Measurements from ENCODE around the gene KIF3C. TPM values are rescaled to one million over a fixed set of nuclear protein-coding genes. Genes with fewer than 3 reads are reported as not detected.
A peak's percentile ranks its signal among the peaks of the same experiment; 100 is the strongest.

Gene KIF3C
- total RNA-seq, 1 experiment from 2014 or later, result 41.4 TPM

DNA sequence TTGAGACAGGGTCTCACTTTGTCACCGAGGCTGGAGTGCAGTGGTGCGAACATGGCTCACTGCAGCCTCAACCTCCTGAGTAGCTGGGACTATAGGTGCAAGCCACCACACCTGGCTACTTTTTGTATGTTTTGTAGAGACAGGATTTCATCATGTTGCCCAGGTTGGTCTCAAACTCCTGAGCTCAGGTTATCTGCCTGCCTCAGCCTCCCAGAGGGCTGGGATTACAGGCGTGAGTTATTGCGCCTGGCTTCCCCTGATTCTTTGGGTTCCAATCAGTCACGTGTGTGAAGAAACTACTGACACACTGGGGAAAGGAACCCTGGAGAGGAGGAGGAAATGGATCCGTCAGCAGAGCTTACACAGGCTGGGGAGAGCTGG is 29.3 kb upstream of the KIF3C start:
- Histone ChIP-seq H3K4me1 (ENCODE audit: insufficient read depth, low read length) (0 out of 2 replicates have a peak, but pooled peaks cover 2% of the 10 kb centered on the region), H3K14ac (ENCODE audit: insufficient read depth, low read length) (no peak overlapping the region), H4K20me1 (ENCODE audit: control insufficient read depth, insufficient read depth, insufficient read length) (no peaks in the 10 kb centered on the region), H3K23me2 (ENCODE audit: insufficient read length, low read depth, low read length, poor library complexity, severe bottlenecking) (no peaks in the 10 kb centered on the region), H3T11ph (ENCODE audit: low read length) (no peak overlapping the region), H3K9ac (ENCODE audit: extremely low read depth, insufficient read length, low read length) (no peak overlapping the region), H2BK20ac (ENCODE audit: low read depth, low read length, poor library complexity, severe bottlenecking) (no peak overlapping the region), H3K23ac (ENCODE audit: insufficient read length, low read depth, low read length) (no peak overlapping the region), H4K5ac (ENCODE audit: insufficient read length, low read depth, low read length) (no peak overlapping the region), H3K79me2 (ENCODE audit: insufficient read depth, low read length) (no peaks in the 10 kb centered on the region), H2BK12ac (ENCODE audit: insufficient read length, low read depth, low read length) (no peak overlapping the region), H3K27me3 (ENCODE audit: insufficient read depth, low read length) (no peaks in the 10 kb centered on the region), H3K79me1 (ENCODE audit: insufficient read depth, low read depth, low read length, poor library complexity, severe bottlenecking) (no peaks in the 10 kb centered on the region), H3K27ac (ENCODE audit: insufficient read length, low read depth, low read length) (no peak overlapping the region), H2BK15ac (ENCODE audit: low read depth, low read length) (no peak overlapping the region), H3K56ac (ENCODE audit: insufficient read length, low read depth, low read length) (no peak overlapping the region), H3K4me2 (ENCODE audit: insufficient read depth, insufficient read length, low read length) (no peak overlapping the region), H2AFZ (ENCODE audit: low read length) (peak overlapping the region; percentile 67), H2BK120ac (ENCODE audit: low read depth, low read length, poor library complexity, severe bottlenecking) (no peak overlapping the region), H2AK5ac (ENCODE audit: insufficient read length, low read length) (no peak overlapping the region), H3K4ac (ENCODE audit: low read depth, low read length) (no peak overlapping the region), H4K91ac (ENCODE audit: insufficient read length, low read depth, low read length) (no peak overlapping the region), H4K8ac (replicated peaks; ENCODE audit: insufficient read length, low read depth, low read length) (no peak overlapping the region), H3K9me3 (ENCODE audit: control insufficient read depth, low read depth, low read length) (no peaks in the 10 kb centered on the region), H3K18ac (ENCODE audit: insufficient read length, low read depth, low read length) (no peak overlapping the region), H2BK5ac (ENCODE audit: insufficient read length, low read length) (no peak overlapping the region)
- H3K27me3 Mint-ChIP-seq (ENCODE audit: low read depth), result no peaks in the 10 kb centered on the region
- peaks cover 0 to 5% of the 10 kb centered on the region in 2 experiments; a peak in 1 of 5 replicates for H3K9me3 Mint-ChIP-seq
- no peak overlapping the region; a peak in 1 of 5 replicates for H3K4me3 Mint-ChIP-seq
- no peaks in the 10 kb centered on the region for H3K36me3 Mint-ChIP-seq (ENCODE audit: insufficient read depth in 1 of 3, low read depth in 3 of 3)
- H3K4me1 Mint-ChIP-seq, result peaks cover 18 to 26% of the 10 kb centered on the region in 2 experiments
- no peak for DNase-seq
- WGBS (ENCODE audit: extremely low coverage, insufficient read length, low lambda C conversion rate), result no CpG with 5 or more reads among the region's 6 CpGs
- peak overlapping the region in 2 of 3 experiments; percentile 25 to 60; a peak in 4 of 7 replicates for H3K27ac Mint-ChIP-seq
- TF ChIP-seq, protein P1, sequence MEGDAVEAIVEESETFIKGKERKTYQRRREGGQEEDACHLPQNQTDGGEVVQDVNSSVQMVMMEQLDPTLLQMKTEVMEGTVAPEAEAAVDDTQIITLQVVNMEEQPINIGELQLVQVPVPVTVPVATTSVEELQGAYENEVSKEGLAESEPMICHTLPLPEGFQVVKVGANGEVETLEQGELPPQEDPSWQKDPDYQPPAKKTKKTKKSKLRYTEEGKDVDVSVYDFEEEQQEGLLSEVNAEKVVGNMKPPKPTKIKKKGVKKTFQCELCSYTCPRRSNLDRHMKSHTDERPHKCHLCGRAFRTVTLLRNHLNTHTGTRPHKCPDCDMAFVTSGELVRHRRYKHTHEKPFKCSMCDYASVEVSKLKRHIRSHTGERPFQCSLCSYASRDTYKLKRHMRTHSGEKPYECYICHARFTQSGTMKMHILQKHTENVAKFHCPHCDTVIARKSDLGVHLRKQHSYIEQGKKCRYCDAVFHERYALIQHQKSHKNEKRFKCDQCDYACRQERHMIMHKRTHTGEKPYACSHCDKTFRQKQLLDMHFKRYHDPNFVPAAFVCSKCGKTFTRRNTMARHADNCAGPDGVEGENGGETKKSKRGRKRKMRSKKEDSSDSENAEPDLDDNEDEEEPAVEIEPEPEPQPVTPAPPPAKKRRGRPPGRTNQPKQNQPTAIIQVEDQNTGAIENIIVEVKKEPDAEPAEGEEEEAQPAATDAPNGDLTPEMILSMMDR (conservative IDR thresholded peaks at IDR 0.05), result no peak
